ENCODE data around the gene CRIM1. TPM values are rescaled to one million over a fixed set of nuclear protein-coding genes. Genes with fewer than 3 reads are reported as not detected.
A peak's percentile ranks its signal among the peaks of the same experiment; 100 is the strongest.

Gene CRIM1
- total and polyA plus RNA-seq, 2 experiments from 2014 or later: 76.4 to 485 TPM

- Histone ChIP-seq H3K27me3 (replicated peaks; ENCODE audit: insufficient read depth) (no peaks in the 10 kb centered on the region), H4K20me1 (ENCODE audit: insufficient read depth) (peaks cover 46% of the 10 kb centered on the region; the same call in 1 of the 2 replicates), H3K36me3 (ENCODE audit: low read depth) (peaks cover 69% of the 10 kb centered on the region), H3K9me2 (ENCODE audit: insufficient read depth) (no peaks in the 10 kb centered on the region), H3K27ac (no peak overlapping the region), H3K4me2 (ENCODE audit: unreplicated experiment) (no peak overlapping the region), H3K4me3 (no peak overlapping the region), H2AFZ (no peak overlapping the region), H3K79me2 (ENCODE audit: insufficient read depth) (peaks cover 100% of the 10 kb centered on the region), H3K9me3 (ENCODE audit: low read depth) (no peaks in the 10 kb centered on the region), H3F3A (ENCODE audit: insufficient read depth) (peaks cover 98% of the 10 kb centered on the region), H3K9ac (no peak overlapping the region), H3K4me1 (ENCODE audit: insufficient read depth) (peaks cover 46% of the 10 kb centered on the region)
- WGBS, 2 experiments (ENCODE audit: low coverage in 1 of 2, low lambda C conversion rate in 2 of 2, missing lambda C conversion rate in 2 of 2): 97 to 98% methylated on average over 9 of the region's 9 CpGs
- in situ Hi-C loops (cut with MboI): no loop called here
- no peak for DNase-seq
- no peak for TF ChIP-seq EZH2 (IDR thresholded peaks at IDR 0.05; ENCODE audit: insufficient read depth, poor library complexity, severe bottlenecking)
- no peak for TF ChIP-seq EZH2phosphoT487 (IDR thresholded peaks at IDR 0.05; ENCODE audit: insufficient read depth, low read depth)
These were observed 41.4 kb downstream of the CRIM1 start for GRCh38 chr2:36396878-36397539.

GRCh38 chr2:36397728-36398413 lies 42.3 kb downstream of the CRIM1 start:
- Histone ChIP-seq H3K4me3 (no peak overlapping the region), H3K9me3 (ENCODE audit: low read depth) (no peaks in the 10 kb centered on the region), H3K4me1 (ENCODE audit: insufficient read depth) (peaks cover 52% of the 10 kb centered on the region), H3K4me2 (ENCODE audit: unreplicated experiment) (no peak overlapping the region), H3K9ac (no peak overlapping the region), H3K27me3 (replicated peaks; ENCODE audit: insufficient read depth) (no peaks in the 10 kb centered on the region), H3K79me2 (ENCODE audit: insufficient read depth) (peaks cover 100% of the 10 kb centered on the region), H4K20me1 (ENCODE audit: insufficient read depth) (peaks cover 41% of the 10 kb centered on the region; the same call in 1 of the 2 replicates), H3K36me3 (ENCODE audit: low read depth) (peaks cover 62% of the 10 kb centered on the region), H2AFZ (no peak overlapping the region), H3K27ac (0 out of 2 replicates have a peak overlapping the region, but pooled peaks have one; percentile 9), H3K9me2 (ENCODE audit: insufficient read depth) (no peaks in the 10 kb centered on the region), H3F3A (ENCODE audit: insufficient read depth) (peaks cover 98% of the 10 kb centered on the region)
- WGBS, 2 experiments (ENCODE audit: low coverage in 1 of 2, low lambda C conversion rate in 2 of 2, missing lambda C conversion rate in 2 of 2): 94 to 98% methylated on average over 7 of the region's 7 CpGs
- TF ChIP-seq EZH2 (IDR thresholded peaks at IDR 0.05; ENCODE audit: insufficient read depth, poor library complexity, severe bottlenecking): no peak
- no peak for TF ChIP-seq EZH2phosphoT487 (IDR thresholded peaks at IDR 0.05; ENCODE audit: insufficient read depth, low read depth)
- in situ Hi-C loops (cut with MboI): no loop called here
- no peak for DNase-seq

GRCh38 chr2:36399050-36399449 lies 43.5 kb downstream of the CRIM1 start:
- Histone ChIP-seq H3K4me2 (ENCODE audit: unreplicated experiment) (no peak overlapping the region), H3K27me3 (replicated peaks; ENCODE audit: insufficient read depth) (no peaks in the 10 kb centered on the region), H3K4me1 (ENCODE audit: insufficient read depth) (peaks cover 63% of the 10 kb centered on the region), H3K9me3 (ENCODE audit: low read depth) (no peaks in the 10 kb centered on the region), H3K36me3 (ENCODE audit: low read depth) (peaks cover 55% of the 10 kb centered on the region), H3K4me3 (no peak overlapping the region), H3K9me2 (ENCODE audit: insufficient read depth) (no peaks in the 10 kb centered on the region), H2AFZ (no peak overlapping the region), H3K79me2 (ENCODE audit: insufficient read depth) (peaks cover 100% of the 10 kb centered on the region), H3F3A (ENCODE audit: insufficient read depth) (peaks cover 97% of the 10 kb centered on the region), H4K20me1 (ENCODE audit: insufficient read depth) (peaks cover 48% of the 10 kb centered on the region), H3K27ac (peak overlapping the region; percentile 9; the same call in 1 of the 2 replicates), H3K9ac (no peak overlapping the region)
- DNase-seq: no peak
- in situ Hi-C loops (cut with MboI): no loop called here
- WGBS, 2 experiments (ENCODE audit: low coverage in 1 of 2, low lambda C conversion rate in 2 of 2, missing lambda C conversion rate in 2 of 2): 82 to 89% methylated on average over 2 of the region's 2 CpGs
- no peak for TF ChIP-seq EZH2 (IDR thresholded peaks at IDR 0.05; ENCODE audit: insufficient read depth, poor library complexity, severe bottlenecking)
- no peak for TF ChIP-seq EZH2phosphoT487 (IDR thresholded peaks at IDR 0.05; ENCODE audit: insufficient read depth, low read depth)

- Histone ChIP-seq H3K79me2 (ENCODE audit: insufficient read depth) (peaks cover 100% of the 10 kb centered on the region), H3K36me3 (ENCODE audit: low read depth) (peaks cover 26% of the 10 kb centered on the region), H3K9me2 (ENCODE audit: insufficient read depth) (no peaks in the 10 kb centered on the region), H3F3A (ENCODE audit: insufficient read depth) (peaks cover 99% of the 10 kb centered on the region), H3K4me2 (ENCODE audit: unreplicated experiment) (peak overlapping the region; percentile 34), H3K9me3 (ENCODE audit: low read depth) (no peaks in the 10 kb centered on the region), H3K27me3 (replicated peaks; ENCODE audit: insufficient read depth) (no peaks in the 10 kb centered on the region), H3K9ac (peak overlapping the region; percentile 62), H3K27ac (peak overlapping the region; percentile 94), H3K4me3 (no peak overlapping the region), H4K20me1 (ENCODE audit: insufficient read depth) (peaks cover 35% of the 10 kb centered on the region), H3K4me1 (ENCODE audit: insufficient read depth) (peaks cover 61% of the 10 kb centered on the region), H2AFZ (no peak overlapping the region)
- peak; percentile 83 for DNase-seq
- WGBS, 2 experiments (ENCODE audit: low coverage in 1 of 2, low lambda C conversion rate in 2 of 2, missing lambda C conversion rate in 2 of 2): 3 to 5% methylated on average over 1 of the region's 1 CpG
- no peak for TF ChIP-seq EZH2phosphoT487 (IDR thresholded peaks at IDR 0.05; ENCODE audit: insufficient read depth, low read depth)
- TF ChIP-seq EZH2 (IDR thresholded peaks at IDR 0.05; ENCODE audit: insufficient read depth, poor library complexity, severe bottlenecking): no peak
- in situ Hi-C loops (cut with MboI): no loop called here
These were observed 48.2 kb downstream of the CRIM1 start for GRCh38 chr2:36403675-36404230.

Measured in GM23248 (cell line).